ENCODE results near the gene PRDM16. TPM values are rescaled to one million over a fixed set of nuclear protein-coding genes. Genes with fewer than 3 reads are reported as not detected.

PRDM16 gene
- total and polyA plus RNA-seq, 2 of the 4 experiments (the other 2 are of a cell fraction) = 0.02 TPM; not detected in 1

DNA sequence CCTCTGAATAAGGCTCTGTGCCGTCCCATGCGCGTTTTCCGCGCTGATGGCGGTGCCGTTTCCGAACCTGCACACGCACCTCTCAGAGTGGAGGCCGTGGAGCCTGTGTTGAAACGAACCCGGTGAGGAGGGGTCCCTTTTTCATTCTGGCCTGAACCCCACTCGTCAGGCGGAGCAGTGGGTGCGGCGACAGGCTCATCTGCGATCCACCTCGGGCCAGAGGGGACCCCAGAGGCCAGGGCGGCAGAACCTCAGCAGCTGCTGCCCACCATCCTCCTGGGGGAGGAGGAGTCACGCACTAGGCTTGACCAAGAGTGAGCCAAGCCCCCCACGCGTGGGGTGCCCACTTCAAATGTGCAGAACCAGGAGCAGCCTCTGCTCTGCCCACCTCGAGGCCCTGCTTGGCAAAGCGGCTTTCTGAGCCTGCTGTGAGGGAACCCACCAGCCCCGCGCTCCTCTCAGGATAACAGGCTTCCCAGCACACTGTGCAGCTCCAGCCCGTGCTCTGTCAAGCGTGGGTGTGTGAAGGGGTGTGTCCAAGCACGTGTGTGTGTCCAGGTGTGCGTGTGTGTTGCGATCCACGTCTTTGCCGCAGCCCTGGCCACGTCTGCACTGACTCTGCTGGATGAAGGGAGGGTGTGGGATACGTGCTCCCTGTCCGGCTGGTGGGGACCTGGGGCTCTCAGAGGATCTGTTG lies 6.8 kb downstream of the PRDM16 start:
- no peak overlapping the region for H3K56ac ChIP-seq (ENCODE audit: extremely low read depth, insufficient read depth, low read length)
- BruUV-seq (replicated peaks) = no TSS peak
- no peaks in the 10 kb centered on the region for H4K20me1 ChIP-seq (ENCODE audit: insufficient read depth, low read length)
- no peaks in the 10 kb centered on the region for H3K9me3 ChIP-seq (ENCODE audit: control insufficient read depth, insufficient read depth, low read length)
- no peak overlapping the region for H3K4me2 ChIP-seq (ENCODE audit: low read depth, low read length)
- peaks cover 48% of the 10 kb centered on the region for H3K27me3 ChIP-seq (ENCODE audit: control insufficient read depth, insufficient read depth, low read length)
- H3K14ac ChIP-seq (replicated peaks; ENCODE audit: low read depth, low read length) = no peak overlapping the region
- no peak overlapping the region for H2BK20ac ChIP-seq (ENCODE audit: low read depth, low read length)
- ATAC-seq (ENCODE audit: low read depth) (no peak), DNase-seq (no peak)
- H3K36me3 ChIP-seq (ENCODE audit: control insufficient read depth, insufficient read depth, low read length) = no peaks in the 10 kb centered on the region
- no peak overlapping the region for H4K5ac ChIP-seq (ENCODE audit: low read depth, low read length)
- H4K91ac ChIP-seq (ENCODE audit: insufficient read depth, low read depth, low read length) = no peak overlapping the region
- TF ChIP-seq RAD21 (IDR thresholded peaks at IDR 0.05; ENCODE audit: low read length) = no peak
- TF ChIP-seq CHD1 (IDR thresholded peaks at IDR 0.05; ENCODE audit: low read depth, low read length) = no peak
- no peak for TF ChIP-seq MAZ (IDR thresholded peaks at IDR 0.05; ENCODE audit: borderline replicate concordance, low read depth, low read length)
- TF ChIP-seq BHLHE40 (IDR thresholded peaks at IDR 0.05; ENCODE audit: low read depth, low read length) = no peak
- TF ChIP-seq MAFK (IDR thresholded peaks at IDR 0.05; ENCODE audit: low read depth, low read length) = no peak
- TF ChIP-seq, protein P1, sequence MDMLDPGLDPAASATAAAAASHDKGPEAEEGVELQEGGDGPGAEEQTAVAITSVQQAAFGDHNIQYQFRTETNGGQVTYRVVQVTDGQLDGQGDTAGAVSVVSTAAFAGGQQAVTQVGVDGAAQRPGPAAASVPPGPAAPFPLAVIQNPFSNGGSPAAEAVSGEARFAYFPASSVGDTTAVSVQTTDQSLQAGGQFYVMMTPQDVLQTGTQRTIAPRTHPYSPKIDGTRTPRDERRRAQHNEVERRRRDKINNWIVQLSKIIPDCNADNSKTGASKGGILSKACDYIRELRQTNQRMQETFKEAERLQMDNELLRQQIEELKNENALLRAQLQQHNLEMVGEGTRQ (IDR thresholded peaks at IDR 0.05; ENCODE audit: low read depth, low read length) = no peak
- TF ChIP-seq RFX5 (IDR thresholded peaks at IDR 0.05; ENCODE audit: low read depth, low read length) = no peak
- no peak for TF ChIP-seq CEBPB (IDR thresholded peaks at IDR 0.05; ENCODE audit: low read depth, low read length)
- no peak for TF ChIP-seq NFE2L2 (IDR thresholded peaks at IDR 0.05; ENCODE audit: low read depth, low read length)
- no peak for TF ChIP-seq FOS (IDR thresholded peaks at IDR 0.05; ENCODE audit: low read depth, low read length)
- no peak for TF ChIP-seq RCOR1 (IDR thresholded peaks at IDR 0.05; ENCODE audit: insufficient replicate concordance, low read length)
- TF ChIP-seq, protein P2, sequence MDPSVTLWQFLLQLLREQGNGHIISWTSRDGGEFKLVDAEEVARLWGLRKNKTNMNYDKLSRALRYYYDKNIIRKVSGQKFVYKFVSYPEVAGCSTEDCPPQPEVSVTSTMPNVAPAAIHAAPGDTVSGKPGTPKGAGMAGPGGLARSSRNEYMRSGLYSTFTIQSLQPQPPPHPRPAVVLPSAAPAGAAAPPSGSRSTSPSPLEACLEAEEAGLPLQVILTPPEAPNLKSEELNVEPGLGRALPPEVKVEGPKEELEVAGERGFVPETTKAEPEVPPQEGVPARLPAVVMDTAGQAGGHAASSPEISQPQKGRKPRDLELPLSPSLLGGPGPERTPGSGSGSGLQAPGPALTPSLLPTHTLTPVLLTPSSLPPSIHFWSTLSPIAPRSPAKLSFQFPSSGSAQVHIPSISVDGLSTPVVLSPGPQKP (IDR thresholded peaks at IDR 0.05; ENCODE audit: borderline replicate concordance, low read depth, low read length) = no peak
- TF ChIP-seq SMC3 (IDR thresholded peaks at IDR 0.05; ENCODE audit: low read depth, low read length) = no peak
- no peak for TF ChIP-seq MXI1 (IDR thresholded peaks at IDR 0.05; ENCODE audit: borderline replicate concordance, low read depth, low read length)
- no peak for TF ChIP-seq POLR2A (IDR thresholded peaks at IDR 0.05; ENCODE audit: low read depth, low read length)
- TF ChIP-seq, protein P3, sequence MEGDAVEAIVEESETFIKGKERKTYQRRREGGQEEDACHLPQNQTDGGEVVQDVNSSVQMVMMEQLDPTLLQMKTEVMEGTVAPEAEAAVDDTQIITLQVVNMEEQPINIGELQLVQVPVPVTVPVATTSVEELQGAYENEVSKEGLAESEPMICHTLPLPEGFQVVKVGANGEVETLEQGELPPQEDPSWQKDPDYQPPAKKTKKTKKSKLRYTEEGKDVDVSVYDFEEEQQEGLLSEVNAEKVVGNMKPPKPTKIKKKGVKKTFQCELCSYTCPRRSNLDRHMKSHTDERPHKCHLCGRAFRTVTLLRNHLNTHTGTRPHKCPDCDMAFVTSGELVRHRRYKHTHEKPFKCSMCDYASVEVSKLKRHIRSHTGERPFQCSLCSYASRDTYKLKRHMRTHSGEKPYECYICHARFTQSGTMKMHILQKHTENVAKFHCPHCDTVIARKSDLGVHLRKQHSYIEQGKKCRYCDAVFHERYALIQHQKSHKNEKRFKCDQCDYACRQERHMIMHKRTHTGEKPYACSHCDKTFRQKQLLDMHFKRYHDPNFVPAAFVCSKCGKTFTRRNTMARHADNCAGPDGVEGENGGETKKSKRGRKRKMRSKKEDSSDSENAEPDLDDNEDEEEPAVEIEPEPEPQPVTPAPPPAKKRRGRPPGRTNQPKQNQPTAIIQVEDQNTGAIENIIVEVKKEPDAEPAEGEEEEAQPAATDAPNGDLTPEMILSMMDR (conservative IDR thresholded peaks at IDR 0.05; ENCODE audit: low read depth, low read length) = no peak
- no peaks in the 10 kb centered on the region for H3K4me1 ChIP-seq (ENCODE audit: control insufficient read depth, insufficient read depth, low read length)
- H3K9ac ChIP-seq (ENCODE audit: low read depth, low read length) = no peak overlapping the region
- WGBS, 2 experiments (ENCODE audit: extremely low coverage in 2 of 2, insufficient read length in 1 of 2) = 93% methylated on average over 6 of the region's 36 CpGs; no CpG with 5 or more reads in 1 of the 2 experiments
- H3K4ac ChIP-seq (ENCODE audit: low read depth, low read length) = no peak overlapping the region
- H3K79me1 ChIP-seq (ENCODE audit: low read depth in 1 of 2, low read length in 2 of 2) = no peaks in the 10 kb centered on the region
- H3K4me3 ChIP-seq (ENCODE audit: insufficient read depth, low read depth, low read length) = no peak overlapping the region
- ChIA-PET CTCF (interaction anchor here (0.7 kb wide), 1 partner anchor 344 kb away, joined by 4 read pairs; no protein-coding TSS in a partner anchor), POLR2A (ENCODE audit: unreplicated experiment) (no interaction called here)
- H2BK120ac ChIP-seq (ENCODE audit: low read depth, low read length) = no peak overlapping the region
- no peak overlapping the region for H2BK15ac ChIP-seq (ENCODE audit: low read depth, low read length)
- no peak overlapping the region for H3K23ac ChIP-seq (ENCODE audit: low read depth, low read length)
- no peak overlapping the region for H3K27ac ChIP-seq (ENCODE audit: insufficient read depth, low read length)
- no peak overlapping the region for H2AK9ac ChIP-seq (replicated peaks; ENCODE audit: low read depth, low read length, poor library complexity)
- in situ Hi-C loops (cut with MboI; ENCODE audit: low sequenced_read_pairs) (no loop called here), intact Hi-C loops (cut with micrococcal nuclease) (no loop called here), dilution Hi-C loops (cut with HindIII; ENCODE audit: low sequenced_read_pairs, unreplicated experiment) (no loop called here)
- no peak overlapping the region for H3K18ac ChIP-seq (ENCODE audit: low read depth, low read length)
- no peak overlapping the region for H2BK5ac ChIP-seq (ENCODE audit: low read depth, low read length, poor library complexity, severe bottlenecking)
- no peaks in the 10 kb centered on the region for H3K9me1 ChIP-seq (ENCODE audit: insufficient read depth, low read length)
- H4K8ac ChIP-seq (ENCODE audit: low read depth in 2 of 2, low read length in 2 of 2) = no peak overlapping the region
- no peak overlapping the region for H2AK5ac ChIP-seq (ENCODE audit: low read depth, low read length)
- no peak overlapping the region for H2AFZ ChIP-seq (replicated peaks; ENCODE audit: low read length, poor library complexity)
